CD4-positive, alpha-beta T cell treated with Interleukin-2 at 100 ng/mL for 4 hours (primary cell): ENCODE data around the gene RSPH1.

Experiments used
- DNase-seq: peaks from one replicate; pipeline ENCODE4 v3.0.0-alpha.2; 2020; ENCODE audit warnings: low spot score

The RSPH1 gene

DNA sequence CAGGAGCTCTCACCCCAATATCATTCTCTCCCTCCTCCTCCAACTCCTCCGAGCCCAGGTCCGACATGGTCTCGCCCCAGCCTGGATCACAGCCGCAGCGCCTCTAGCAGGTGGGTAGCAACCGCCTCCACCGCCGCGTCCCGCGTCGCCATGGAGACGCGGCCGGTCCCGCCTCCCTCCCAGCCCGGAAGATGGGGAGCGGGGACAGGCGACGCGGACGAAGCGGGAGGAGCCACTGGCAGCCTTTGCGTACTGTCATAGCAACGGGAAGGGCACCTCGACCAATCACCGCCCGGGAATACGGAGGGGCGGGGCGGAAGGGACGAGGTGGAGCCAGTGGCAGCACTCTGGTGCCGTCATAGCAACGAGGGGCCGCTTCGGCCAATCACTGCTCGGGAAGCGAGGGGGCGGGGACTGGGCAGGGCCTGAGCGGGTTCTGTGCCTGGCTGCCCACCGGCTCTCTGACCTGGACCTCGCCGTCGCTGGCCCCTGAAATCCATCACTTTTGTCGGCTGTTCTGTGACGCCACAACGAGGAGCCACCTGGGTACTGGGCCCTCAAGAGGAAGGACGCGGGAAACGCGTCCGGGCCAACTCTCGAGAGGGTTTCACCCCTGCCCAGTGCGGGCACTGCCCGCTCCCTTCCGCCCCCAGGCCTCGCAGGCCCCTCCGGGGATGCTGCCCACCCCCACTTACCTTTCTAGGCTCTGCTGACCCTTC, at the start of gene RSPH1:
TSS of gene RSPH1 (minus strand) at position 105 of the 719 bp plus-strand sequence. CDS start at position 67, 38 bp downstream.
- peak; percentile 99 for DNase-seq

DNA sequence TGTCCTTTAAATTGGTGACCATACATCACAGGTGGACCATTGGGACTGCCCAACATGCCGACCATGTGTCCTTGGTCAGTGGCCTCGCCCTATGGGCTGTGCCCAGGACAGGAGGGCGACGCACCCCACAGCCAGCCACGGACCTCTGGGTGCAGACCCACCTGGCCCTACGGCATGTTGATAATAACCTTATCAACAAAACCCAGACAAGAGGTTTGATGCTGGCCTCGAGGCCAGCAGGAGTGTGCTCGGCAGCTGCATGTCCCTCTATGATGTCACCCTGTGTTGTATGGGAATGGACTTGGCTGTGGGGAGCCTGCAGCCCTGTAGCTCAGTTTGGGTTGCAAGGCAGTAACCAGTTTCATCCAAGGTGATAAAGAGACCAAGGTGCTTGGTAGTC, 49.7 kb upstream of the RSPH1 start:
- DNase-seq, result no peak

DNA sequence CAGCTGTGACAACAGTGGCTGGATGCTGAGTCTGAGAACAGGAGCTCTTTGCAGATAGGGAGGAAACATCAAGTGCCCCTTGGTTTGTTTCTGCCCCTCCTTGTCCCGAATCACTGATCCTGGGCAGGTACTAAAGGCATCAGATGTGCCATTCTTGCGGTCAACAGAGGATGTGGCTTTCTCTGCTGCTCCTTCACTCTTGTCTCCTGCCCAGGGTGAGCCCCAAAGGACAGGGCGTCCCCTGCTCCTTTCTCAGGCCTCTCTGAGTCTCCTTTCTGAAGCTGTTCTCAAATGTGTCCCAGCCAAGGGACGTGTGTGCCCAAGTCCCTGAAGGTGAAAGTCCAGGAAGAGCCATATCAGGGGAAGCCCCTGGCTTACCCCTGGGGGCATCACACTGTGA, 49.3 kb upstream of the RSPH1 start:
- DNase-seq, result no peak

DNA sequence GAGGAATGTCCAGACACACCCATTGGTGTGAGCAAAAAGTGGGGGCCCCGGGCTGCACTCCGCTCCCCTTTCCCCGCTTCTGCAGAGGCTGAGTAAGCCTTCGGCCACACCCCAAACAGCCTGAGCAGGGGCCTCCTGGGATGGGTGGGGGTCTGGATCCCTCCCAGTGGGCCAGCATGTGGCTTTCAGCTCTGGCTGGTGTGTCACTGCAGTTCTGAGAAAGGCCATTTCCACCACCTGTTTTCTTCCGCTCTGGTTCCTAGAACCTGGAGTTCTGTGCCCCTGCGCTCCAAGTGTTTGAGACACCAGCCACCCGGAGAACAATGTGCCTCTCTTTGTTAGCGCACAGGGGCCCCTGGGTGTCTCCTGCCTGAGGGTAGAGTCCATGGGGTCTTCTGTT, 48.5 kb upstream of the RSPH1 start:
- no peak for DNase-seq

DNA sequence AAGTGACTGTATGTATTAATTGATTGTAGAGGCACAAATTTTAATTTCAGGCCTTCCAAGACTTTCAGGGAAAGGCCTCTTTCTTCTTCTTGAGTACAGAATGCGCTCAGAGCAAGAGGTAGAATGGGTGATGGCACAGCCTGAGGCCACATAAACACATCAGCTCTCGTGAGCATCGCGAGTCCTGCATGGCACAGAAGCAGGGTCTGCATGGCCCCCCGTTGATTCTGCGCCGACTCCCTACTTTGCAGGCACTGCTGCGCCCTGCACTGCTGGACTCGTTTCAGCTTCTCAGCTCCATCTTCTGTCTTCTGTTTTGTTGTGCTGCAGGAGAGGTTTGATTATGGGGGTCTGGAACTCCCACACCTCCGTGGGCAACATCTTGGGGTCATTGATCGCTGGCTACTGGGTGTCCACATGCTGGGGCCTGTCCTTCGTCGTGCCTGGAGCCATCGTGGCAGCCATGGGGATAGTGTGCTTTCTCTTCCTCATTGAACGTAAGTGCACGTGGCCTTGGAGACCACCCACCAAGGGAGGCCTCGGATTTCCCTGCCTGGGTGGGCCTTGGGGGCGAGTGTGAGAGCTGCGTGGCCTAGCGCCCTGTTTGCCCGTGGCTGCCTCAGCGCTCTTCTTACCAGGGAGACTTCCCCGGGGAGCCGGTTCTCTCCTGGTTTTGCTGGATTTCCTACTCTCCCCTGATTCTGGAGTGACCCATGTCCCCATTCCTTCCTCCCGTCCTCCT, 47.3 kb upstream of the RSPH1 start:
- no peak for DNase-seq

DNA sequence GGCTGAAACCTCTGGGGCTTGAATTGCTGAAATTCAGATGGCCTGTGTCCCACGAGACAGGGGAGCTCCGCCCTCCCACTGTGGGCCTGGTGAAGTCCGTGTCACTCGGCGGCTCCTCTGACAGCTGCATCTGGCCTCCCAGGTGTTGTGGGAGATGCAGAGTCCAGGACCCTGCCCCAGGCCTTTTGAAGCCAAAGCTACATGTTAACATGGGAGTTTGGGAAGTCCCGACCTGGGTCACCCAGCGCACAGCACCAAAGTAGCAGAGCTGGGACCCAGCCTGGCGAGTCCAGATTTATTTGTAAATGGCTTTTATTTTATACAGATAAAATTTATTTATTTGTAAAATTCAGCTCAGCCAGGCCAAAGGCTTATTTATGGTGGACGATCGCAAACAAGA, 46.6 kb upstream of the RSPH1 start:
- DNase-seq, result no peak

DNA sequence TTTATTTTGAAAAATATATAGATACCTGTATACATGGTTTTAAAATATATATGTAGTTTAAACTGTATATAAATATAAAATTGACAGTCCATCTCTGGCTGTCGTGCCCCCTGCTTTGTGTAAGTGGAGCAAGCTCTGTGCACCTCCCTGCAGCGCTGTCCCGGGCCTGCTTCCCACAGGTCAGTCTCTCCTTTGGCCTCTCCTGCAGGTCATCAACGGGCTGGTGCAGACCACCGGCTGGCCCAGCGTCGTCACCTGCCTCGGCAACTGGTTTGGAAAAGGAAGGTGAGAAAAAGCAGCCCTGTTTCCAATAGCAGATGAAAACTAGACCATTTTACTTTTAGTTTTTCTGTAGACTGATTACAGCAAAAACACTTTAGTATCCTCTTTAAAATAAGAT, 46.2 kb upstream of the RSPH1 start:
- no peak for DNase-seq

DNA sequence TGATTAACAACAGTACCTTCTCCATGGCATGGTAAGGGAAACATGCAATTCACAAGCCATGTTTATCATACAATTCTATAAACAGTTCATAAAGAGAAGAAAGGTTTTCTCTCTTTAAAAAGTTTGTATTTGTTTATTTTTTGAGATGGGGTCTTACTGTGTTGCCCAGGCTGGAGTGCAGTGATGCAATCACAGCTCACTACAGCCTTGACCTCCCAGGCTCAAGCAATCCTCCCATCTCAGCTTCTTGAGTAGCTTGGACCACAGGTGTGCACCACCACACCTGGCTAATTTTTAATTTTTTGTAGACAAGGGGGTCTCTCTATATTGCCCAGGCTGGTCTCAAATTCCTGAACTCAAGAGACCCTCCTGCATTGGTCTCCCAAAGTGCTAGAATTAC, 45.6 kb upstream of the RSPH1 start:
- no peak for DNase-seq

DNA sequence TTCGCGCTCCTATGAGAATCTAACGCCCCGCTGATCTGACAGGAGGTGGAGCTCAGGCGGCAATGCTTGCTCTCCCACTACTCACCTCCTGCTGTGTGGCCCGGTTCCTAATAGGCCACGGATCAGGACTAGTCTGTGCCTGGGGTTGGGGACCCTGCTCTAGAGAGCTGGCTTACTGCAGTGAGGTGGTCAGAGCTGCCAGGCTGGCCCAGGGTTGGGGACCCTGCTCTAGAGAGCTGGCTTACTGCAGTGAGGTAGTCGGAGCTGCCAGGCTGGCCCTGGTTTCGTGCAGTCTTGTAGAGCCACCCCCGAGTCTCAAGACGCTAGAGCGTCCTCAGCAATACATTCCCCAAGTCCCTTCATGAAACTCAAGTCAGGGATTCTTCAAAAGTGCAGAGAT, 45.1 kb upstream of the RSPH1 start:
- no peak for DNase-seq

DNA sequence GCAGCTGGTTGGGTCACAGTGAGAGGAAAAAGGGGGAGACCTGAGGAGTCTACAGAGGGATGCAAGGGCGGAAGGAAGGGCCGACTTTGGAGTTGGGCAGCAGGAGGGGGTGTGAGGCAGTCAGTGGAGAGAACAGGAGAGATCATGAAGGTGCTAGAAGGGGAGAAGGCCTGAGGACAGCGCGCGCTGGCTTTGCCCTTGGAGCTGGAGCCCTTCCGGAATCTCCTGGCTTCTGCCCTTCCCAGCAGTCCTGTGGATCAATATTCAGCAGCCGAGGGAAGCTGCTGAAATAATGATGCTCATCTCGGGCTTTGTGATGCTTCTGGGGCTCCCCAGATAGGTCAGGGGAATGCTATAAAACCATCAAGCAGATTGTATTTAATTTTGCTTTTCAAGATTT, 44.4 kb upstream of the RSPH1 start:
- no peak for DNase-seq

DNA sequence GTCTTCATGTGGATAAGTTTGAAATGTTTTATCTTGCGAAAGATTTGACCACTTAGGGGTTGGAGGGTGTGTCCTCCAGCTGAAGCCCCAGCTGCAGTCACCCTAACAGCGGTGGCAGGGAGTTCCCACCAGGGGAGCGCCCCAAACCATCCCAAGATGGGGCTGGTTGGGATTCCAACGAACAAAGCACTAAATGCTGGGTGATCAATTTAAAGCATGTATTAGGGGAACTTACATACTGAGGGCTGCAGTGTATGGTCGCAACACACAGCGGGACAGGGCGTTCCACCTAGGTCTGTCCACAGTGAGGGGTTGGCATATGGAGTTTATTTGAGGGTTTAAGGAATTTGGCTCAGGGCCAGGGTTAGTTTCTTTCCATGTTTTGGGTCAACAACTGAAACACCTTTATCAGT, 43.9 kb upstream of the RSPH1 start:
- DNase-seq, result no peak

DNA sequence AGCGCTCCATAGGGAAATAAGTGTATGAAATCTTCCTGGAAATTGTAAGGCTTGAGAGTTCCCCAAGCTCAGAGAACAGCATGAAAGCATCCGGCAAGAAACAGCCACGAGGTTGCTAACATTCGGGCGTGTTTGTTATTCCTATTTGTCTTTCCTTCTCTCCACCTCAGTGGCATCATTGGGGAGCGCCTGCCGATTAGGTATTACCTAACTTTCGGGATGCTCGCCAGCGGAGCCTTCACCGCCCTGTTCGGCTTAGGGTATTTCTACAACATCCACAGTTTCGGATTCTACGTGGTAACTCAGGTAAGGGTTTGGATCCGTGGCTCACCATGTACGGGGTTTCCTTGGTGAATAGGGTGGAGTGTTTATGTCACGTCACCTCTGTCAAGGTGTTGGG, 43.3 kb upstream of the RSPH1 start:
- no peak for DNase-seq

DNA sequence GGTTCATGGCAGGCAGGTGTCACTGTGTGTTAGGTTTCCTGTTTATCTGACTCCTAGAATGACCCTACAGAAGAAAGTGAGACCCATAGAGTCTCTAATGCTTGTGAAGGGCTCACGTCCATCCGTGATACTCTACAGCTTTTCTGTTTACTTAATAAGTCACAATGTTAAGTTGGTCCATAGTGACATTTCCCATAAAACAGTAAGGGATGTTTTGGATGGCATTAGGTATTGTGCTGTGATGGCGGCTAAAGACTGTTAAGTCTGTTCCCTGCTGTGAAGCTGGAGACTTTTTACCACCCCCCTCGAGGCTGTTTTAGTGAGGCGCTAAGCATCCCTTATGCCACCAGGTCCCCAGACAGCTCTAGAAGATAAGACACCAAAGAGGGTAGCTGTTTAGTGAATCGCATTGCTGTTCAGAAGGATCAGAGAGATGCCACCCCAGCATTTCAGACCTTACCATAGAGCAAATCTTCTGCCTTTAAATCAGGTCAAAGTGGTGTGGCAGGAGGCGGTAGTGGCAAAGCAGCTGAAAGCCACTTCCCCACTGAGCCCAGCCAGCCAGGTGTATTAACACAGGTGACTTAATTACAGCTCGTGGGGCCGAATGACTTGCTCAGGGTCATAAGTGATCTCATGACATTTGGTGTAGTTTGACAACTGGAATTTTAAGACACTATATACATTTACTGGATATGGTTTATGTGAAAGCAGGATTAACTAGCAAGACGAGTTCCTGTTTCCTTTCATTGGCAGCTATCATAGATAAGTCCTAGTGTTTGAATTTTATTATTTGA, 42.7 kb upstream of the RSPH1 start:
- DNase-seq, result no peak

DNA sequence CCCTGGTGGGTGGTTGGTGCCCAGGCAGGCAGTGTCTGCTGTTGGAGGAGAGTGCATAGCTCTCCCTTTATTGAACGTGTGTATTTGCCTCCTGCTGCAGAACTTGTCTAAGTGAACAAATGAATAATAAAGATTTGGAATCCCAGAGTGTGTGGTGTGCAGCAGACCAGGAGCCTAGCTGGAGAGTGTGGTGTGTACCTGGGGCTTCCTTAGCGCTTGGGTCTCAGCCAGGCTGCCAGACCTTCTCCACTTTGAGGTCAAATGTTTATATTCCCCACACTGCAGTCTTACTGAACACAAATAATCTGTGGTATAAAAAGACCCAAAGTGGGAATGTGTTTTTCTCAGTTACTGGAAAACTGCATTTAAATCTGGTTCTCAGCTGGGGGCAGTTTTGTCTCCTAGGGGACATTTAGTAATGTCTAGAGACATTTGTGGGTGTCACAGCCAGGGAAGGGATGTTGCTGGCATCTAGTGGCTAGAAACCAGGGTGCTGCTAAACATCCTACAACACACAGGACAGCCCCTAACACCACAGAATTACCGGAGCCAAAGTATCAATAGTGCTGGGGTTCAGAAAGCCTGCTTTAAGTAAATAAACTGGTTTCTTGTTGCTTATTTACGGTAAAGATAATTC, 41.2 kb upstream of the RSPH1 start:
- peak; percentile 17 for DNase-seq

DNA sequence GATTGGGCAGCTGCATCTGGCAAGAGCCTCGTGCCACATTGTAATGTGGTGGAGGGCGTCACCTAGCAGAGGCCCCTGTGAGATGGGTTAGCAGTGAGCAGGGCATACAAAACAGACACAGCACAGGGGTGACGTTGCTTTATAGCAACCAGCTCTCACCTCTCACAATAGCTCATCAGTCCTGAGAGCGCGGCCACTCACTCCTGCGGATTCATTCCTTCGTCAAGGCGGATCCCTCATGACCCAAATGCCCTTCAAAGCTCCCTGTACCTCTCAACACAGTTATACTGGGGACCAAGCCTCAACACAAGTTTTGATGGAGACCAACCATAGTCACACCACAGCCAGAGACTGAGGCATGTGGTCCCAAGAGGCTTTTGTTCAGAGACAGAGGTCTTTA, 40.6 kb upstream of the RSPH1 start:
- no peak for DNase-seq

DNA sequence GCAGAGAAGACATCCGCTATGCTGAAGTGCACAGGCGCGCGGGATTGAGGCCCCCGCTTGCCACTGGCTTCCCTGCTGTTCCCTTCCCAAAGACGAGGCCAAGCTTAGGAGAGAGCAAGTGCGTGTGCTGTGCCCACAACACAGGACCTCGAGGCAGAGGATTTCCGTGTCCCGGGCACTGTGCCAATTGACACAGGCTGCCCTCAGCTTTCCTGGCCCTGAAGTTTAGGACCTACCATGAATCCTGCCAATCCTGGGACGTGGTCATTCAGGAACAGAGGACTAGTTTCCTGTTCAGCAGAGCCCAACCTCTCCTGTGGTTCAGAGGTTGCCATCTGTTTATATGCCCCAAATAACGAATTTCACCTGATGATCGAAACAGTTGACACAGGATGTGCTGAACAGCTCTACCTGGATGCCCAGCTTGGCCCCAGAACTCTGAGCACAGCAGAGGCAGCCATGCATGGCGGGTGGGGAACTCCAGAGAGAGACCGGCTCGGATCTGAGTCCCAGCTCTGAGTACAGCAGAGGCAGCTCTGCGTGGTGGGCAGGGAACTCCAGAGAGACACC, 39.7 kb upstream of the RSPH1 start:
- DNase-seq, result no peak

DNA sequence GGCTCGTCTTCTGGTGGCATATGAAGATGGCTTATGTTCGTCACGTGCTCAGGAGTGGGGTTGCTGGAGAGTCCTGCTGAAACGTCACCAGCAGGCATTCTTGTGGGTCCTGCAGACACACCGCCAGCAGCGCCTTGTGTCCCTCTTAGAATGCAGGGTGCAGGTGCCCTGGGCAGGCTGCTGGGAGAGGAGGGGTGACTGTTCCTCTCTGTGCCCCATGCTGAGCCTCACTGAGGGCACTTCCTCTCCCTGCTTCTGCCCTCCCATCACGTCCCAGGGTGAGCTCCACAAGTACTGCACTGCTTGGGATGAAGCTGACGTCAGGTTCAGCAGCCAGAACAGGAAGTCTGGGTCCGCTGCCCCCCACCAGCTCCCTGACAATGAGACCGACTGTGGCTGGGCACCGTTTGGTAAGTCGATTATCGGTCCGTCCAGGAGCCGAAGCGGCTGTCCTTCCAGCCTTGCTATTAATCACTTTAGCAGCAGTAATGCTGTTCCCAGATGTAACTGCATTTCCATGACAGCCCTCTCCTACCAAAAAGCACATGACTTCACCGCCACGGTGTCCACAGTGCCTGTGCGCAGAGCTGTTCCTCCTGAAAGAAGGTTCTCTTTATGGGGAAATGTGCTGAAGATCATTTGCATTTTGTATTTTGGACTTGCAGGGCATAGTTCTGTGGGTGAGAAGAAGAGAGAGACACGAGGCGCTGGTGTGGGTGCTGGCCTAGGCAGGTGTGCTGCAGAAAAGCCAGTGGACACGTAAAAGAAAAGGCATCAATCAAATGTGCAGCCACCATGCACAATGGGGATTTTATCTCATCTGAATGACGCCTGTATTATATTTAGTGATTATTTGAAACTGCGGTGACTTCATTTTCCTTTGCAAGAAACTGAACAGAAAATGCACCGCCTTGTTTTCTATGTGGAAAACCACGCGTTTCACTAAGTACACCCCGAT, 38.7 kb upstream of the RSPH1 start:
- no peak for DNase-seq

DNA sequence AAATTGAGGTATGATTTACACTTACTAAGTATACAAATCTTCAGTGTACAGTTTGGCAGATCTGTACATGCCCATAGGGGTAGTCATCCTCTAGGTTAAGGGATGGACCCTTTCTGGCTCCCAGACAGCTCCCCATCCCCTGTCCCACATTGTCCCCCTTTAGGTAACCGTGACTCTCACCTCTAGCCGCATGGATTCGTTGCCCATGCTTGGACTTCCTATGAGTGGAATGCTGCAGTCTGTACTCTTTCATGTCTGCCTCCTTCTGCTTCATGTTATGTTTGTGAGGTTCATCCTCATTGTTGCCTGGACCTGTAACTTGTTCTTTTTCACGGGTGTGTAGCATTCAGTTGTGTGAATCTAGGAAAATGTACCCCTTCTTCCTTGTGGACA, 37.9 kb upstream of the RSPH1 start:
- no peak for DNase-seq

DNA sequence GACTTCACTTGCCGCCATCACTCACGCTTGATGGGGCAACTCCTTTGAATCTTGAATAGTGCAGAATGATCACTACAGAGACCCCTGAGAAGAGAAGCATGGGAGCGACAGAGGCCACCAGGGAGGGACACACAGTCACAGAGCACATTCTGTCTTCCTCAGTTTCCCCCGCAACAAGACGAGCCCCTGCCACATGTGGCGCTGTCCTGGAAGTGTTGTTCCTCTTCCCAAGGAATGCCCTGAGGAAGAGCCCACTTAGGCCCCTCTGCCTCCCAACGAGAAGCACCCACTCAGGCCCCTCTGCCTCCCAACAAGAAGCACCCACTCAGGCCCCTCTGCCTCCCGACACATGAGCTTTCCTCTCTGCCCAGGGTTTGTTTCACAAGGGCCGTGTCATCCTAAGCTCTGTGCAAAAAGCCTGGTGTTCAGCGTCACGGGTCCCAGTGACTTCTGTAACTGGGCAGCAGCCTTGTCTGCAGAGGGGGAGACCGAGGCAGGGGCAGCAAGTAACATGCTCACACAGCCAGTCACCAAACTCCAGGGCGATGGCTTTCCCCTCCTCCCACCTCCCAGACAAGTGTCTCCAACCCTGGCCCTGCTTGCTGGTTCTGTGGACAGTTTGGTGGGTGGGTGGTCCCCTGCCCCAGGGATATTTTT, 37.4 kb upstream of the RSPH1 start:
- no peak for DNase-seq

DNA sequence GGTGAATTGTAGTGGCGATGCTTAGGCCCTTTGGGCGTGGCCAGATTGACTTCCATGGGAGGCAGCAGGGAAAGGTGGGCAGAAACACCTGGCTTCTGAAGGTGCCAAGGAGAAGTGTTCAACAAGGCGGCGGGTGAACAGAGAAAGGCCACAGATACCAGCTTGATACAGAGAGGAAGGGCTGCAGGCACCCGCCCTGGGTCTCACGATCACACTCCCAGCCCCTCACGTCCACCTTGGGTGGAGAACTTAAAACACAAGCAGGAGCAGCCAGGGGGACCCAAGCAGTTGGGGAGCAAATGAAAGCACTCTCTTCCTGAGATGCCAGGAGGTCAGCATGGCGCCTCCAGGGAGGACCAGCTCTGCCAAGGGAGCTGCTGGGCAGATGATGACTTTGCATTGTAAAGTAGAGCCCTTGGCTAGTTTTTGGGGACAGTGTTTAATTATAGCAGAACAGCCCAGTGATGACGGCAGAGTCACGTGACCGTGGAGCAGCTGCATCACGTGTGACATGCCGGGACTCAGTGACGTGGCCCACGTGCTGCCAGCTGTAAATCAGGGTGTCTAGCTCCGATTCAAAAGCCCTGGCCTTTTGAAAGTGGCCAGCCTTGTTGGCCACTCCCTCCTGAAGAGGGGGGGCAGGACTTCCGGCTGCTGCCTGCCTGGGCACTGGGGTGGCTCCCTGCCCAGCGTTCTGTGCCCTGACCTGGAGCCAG, 36.6 kb upstream of the RSPH1 start:
- DNase-seq, result no peak
